ENCODE results near the gene TLE3.
A peak's percentile ranks its signal among the peaks of the same experiment; 100 is the strongest.
"Not testable (repeated sequence)": the region's sequence is repeated elsewhere in the genome, so short reads cannot be mapped to it uniquely, and the experiment has no call there.

TLE3 gene
- total RNA-seq, result 176 to 217 reads per million in 2 donors

DNA sequence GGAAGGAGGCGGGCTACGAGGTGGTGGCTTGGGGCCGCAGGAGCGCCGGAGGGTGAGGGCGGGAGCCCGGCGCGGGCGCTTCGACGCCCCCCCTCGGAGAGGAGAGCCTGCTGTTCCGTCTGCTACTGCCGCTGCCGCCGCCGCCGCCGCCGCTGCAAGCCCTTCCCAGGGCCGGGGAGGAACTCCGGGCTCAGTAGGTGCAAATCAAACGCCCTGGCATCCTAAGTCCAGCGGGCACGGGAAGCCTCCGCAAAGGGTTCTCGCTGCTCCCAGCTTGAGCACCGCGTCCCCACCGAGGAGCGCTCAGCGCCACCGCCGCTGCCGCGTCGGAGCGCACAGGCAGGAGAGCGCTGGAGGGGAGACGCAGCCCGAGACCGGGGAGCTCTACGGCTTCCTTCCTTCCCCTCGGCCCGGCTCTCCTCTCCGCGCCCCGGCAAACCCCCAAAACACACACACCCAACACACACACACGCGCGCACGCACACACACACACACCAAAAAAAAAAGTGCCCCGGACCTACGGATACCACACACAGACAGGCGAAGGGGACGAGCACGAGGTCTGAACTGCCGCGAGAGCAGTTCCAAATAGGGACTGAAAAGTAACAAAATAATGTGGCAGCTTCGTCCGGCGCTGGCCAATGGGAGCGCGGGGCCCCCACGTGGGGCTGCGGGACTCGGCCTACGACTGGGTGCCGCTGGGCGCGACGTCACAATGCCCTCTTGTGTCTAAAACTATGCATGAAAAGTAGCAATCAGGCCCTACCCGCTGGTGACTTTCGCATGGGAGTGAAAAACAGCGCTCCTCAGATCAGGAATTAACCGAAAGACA is at the start of gene TLE3:
TLE3 (minus strand) TSS at position 597 of the 832 bp plus-strand sequence. CDS start 1,119 bp downstream, outside the sequence.
- peak; percentile 95 for DNase-seq

DNA sequence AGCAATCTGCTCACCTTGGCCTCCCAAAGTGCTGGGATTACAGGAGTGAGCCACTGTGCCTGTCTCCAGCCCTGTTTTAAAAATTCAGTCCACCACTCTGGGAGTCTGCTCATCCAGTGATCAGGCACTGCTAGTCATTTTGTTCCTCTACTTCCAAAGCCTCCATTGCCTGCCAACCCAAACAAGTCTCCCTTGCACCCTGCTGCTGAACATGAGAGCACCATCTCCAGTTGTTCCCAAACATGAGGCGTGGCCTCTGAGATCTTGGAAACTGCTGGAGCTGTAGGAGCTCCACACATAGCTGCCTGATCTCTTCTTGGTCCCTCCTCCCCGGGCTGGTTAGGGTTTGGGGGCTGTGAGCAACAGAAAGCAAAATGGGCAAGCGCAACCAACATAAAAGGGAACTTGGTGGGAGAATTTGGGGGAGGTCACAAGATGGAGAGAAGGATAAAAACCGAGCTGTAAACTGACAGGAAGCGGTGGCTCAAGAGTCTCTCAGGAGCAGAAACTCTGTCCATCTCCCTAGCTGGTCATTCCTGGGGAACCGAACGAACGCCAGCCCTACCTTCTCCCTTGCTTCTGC is 49.6 kb upstream of the TLE3 start:
- DNase-seq, result no peak

DNA sequence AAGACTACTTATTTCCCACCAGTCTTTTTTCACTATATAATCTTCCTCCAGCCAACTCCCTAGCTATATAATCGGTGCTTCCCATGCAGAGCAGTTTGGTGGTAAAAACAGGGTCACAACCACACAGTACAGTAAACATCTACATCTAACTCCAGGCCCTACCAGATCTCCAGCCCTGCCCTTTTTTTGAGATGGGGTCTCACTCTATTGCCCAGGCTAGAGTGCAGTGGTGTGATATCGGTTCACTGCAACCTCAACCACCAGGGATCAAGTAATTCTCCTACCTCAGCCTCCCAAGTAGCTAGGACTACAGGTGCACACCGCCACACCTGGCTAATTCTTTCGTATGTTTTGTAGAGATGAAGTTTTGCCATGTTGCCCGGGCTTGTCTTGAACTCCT is 49.1 kb upstream of the TLE3 start:
- no peak for DNase-seq

DNA sequence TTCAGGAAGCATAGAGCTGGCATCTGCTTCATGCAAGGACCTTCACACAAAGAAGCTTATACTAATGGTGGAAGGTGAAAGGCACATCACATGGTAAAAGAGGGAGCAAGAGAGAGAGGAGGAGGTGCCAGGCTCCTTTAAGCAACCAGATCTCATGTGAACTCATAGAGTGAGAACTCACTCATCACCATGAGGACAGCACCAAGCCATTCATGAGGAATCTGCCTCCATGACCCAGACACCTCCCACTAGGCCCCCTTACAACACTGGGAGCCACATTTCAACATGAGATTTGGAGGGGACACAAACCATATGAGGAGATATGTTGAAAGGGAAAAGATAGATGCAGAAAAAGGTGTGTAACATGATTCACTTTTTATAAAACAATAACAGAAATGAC is 48.4 kb upstream of the TLE3 start:
- DNase-seq, result no peak

DNA sequence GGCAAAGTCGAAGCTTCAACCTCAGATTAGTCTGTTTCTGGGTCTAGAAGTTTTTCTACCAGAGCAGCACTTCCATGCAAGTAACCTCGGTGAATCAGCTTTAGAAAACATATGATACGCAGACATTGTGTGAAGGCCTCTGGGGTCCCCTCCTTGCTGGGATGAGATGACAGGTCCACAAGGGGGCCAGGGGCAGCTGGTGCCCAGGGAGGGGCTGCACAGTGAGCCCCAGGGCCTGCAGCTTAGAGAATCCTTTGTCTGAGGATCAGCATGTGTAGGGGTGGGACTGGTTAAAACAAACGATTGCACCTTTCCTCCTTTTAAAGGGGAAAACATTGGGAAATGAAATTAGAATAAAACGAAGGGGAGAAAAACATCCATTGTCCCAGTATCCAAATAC is 47.5 kb upstream of the TLE3 start:
- no peak for DNase-seq

DNA sequence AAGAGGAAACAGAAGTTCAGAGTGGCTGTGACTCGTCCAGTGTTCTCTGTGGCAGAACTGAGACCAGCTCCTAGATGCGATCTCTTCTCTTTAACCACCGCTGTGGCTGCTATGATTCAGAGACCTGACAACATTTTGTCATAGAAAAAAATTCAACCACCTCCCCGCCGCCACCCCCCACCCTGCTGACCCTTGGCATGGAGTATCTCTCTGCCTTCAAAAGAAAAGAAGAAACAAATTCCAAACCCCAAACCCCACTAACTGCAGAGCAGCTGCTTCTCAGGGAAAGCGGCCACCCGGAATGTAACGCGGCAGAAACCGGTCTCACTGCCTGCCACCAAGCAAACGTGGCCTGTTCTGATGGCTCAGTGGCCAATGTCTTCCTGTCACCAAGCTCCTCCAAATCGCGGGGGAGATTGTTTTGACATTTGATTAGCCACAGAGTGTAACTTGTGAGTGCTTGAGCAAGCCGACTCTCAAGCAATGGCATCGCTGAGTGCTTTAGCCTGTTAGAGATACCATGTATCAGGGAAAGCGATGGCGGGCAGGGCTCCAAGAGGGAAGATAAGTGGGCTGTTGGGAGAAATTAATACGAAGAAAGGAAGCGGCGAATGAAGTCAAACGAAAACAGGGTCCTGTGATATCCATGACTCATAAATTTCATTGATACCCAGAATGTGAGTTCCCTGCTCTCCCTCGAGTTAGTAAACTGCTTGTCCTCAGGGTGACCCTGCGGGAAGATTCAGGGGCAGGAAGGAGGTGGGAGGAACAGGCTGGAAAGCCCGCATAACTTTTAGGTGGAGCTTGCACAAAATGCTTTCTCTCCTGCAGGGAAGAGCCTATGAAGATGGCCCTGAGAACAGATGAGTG is 44.8 kb upstream of the TLE3 start:
- no peak for DNase-seq

DNA sequence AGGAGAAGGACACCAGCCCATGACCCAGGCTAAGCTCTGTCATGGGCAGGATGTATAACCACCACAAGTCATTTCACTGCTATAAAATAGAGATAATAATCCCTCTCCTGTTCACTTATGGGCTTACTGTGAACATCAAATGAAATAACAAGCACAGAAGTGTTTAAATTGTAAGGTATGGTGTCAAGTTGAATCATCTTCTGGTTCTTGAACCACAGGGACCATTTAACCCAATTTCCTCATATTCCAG is 44.3 kb upstream of the TLE3 start:
- DNase-seq, result no peak

DNA sequence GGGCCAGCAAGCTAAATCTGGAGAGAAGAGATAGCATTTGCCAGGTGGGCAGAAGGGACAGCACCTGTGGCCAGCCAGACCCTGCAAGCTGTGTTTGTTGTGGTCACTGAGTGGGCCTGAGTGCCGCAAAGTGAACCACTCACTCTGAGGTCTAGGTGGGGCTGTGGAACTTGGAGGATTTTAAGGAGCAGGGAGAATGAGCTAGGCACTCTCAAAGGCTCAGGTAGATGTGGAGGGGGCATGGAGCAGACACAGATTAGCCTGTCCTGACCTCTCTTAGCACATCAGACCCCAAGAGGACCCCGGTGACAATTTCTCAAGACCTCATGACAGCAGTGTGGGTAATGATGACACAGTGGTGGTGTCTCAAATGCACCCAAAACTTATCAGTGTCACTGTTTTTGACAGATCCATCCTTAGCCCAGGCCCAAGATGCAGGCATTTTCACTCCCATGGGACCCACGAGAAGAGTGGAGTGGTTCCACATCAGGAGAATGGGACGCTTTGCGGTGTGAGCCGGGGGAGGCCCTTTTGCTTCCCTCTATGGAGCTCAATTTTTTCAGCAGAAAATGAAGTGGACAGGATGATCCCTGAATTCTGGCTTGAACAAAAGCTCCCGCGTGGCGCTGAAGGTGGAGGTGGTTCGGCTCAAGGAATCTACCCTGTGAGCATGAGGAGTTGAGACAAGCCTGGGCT is 43.8 kb upstream of the TLE3 start:
- DNase-seq, result no peak

DNA sequence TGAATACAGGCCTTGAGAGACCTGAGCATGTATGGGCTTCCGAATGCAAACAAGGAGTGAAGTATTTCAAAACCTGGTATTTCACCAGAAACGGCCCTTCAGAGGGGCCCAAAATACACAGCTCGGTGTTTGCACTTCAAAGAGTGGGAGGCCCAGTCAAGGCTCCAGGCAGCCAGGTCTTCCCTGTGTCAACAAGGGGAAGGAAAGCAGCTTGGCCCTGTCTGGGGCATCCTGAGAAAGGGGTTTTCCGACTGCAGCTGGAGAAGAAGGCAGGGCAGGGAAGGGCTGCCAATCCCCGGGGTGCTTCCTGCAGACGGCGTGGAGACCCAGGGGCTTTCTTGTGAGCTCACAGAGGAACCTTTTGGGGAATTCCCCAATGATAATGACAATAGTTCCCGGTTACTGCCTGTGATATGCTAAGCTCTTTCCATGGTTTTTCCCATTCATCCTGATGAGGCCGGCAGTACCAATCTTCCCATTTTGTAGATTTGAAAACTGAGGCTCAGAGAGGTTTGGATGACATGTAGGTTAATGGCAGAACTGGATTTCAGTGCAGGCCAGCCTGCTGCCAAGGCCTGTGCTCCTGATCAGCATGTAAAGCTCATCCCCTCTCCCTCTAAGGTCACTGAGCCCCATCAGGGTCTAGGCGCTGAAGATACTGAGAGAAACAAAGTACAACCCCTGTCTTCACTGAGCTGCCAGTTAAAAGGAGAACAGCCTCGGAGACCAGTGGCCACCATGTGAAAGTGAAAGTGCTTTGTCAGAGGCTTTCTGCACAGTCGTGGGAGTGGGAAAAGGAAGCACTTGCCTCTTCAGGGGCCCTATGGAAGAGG is 43.0 kb upstream of the TLE3 start:
- peak; percentile 11 for DNase-seq

DNA sequence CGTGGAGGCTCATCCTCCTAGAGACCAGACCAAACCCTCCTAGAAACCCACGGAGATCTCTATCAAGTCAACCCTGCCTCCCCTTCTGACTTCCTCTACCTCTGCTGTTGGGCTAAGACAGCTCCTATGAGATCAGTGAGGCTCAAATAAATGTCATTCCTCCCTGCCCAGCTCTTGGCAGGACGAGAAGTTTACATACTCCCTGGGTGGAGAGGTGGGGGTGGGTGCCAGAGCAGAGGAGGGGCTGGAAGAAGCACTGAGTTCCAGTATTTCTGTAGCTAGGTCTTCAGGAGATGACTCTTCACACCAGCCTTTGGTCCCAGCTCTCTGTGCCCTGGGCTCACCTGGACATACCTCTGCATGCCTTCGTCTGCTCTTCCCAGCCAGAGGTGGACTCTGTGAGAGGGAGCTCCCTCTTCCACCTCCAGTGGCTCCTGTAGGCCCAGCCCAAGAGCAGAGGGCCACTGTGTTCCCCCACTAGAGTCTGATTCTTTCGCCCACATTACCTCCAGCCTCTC is 42.4 kb upstream of the TLE3 start:
- DNase-seq, result no peak

DNA sequence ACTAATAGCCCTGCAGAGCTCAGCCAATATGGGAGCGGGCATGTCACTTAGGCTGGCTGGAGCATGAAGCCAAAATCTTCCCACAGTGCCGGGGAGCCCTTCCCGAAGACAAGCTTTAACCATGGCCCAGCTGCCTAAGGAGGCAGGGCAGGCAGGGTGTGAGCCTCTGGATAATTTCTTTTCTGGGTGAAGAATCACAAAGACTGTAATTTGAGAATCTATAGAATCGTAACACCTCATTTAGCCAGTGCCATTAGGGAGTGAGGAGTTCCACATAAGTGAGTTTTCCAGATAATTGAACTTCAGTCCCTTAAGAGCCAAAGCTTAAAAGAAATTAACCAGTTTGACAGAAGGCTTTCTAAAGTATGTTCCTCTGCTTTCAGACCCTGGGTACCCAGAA is 40.2 kb upstream of the TLE3 start:
- DNase-seq, result no peak

DNA sequence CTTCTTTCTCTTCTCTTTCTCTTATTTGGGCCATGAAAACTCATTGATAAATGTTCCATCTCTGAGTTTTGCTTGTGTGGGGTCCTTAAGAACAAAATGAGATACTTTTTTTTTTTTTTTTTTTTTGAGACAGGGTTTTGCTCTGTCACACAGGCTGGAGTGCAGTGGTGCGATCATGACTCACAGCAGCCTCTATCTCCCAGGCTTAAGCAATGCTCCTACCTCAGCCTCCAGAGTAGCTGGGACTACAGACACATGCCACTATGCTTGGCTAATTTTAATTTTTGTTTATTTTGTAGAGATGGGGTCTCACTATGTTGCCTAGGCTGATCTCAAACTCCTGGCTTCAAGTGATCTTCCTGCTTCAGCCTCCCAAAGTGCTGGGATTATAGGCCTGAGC is 39.3 kb upstream of the TLE3 start:
- not testable (repeated sequence) for DNase-seq

DNA sequence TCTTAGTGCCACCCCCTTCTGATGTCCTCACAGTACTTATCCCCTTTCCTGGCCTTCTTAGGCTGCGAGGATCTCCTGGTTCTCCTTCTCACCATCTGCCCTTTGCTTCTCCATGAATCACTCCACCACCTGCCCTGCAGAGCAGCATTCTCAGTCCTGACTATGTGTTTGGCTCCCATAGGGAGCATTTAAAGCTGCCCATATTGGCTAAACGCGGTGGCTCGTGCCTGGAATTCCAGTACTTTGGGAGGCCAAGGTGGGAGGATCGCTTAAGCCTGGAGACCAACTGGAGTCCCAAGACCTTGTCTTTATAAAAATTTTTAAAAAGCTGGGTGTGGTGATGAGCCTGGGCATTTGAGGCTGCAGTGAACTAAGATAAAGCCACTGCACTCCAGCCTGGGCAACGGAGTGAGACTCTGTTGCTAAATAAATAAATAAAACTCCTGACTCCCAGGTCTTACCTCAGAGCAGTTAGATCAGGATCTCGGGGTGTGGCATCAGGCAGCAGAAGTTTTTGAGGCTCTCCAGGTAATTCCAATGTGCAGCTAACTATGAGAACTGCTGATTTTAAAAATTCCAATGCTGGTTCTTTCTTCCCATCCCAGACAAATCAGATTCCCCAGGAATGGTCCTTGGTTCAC is 36.2 kb upstream of the TLE3 start:
- DNase-seq, result no peak

DNA sequence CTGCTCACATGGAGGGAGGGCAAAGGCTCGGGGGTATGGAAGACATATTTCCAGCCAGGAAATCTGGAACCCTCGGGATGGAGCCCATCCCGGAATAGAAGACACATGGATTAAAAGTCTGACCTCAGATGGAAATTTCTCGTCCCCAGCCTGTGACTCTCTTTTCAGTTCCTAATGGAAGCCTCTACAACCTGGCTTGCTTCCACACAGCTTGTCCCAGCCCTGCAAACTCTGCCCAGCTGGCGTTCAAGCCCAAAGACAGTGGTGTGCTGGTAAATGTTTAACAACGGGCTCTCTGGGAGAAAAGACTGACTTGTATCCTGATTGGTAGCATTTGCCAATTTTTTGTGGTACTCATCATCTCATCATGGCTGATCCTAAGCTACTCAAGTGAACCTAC is 35.6 kb upstream of the TLE3 start:
- no peak for DNase-seq

DNA sequence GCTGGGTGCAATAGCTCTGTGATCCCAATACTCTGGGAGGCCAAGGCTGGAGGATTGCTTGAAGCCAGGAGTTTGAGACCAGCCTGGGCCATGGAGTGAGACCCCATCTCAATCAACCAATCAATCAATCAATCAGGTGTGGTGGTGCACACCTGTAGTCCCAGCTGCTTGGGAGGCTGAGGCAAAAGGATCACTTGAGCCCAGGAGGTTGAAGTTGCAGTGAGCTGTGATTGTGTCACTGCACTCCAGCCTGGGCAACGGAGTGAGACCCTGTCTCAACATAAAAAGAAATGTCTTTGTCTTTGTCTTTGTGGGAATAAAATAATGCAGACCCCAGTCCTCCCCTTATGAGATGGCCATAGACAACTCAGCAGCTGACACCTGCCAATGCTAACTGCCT is 34.9 kb upstream of the TLE3 start:
- no peak for DNase-seq

DNA sequence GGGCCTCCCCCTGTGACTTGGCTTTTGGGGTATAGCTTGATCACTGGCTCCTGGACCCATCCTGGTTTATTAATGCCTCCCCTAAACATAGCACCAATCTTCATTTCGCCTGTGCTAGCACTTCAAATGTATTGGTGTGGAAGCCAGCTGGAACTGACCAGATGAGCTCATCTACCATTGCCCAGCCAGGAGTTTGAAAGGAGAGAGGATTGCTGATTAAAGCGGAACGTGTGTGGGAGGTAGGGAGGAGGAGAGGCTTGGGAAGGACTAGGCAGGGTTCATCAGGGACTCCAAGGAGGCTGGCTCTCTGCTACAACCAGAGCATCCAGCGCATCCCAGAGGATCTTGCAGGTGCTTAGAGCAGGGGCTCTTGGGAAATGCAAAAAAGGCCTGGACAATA is 34.4 kb upstream of the TLE3 start:
- no peak for DNase-seq

DNA sequence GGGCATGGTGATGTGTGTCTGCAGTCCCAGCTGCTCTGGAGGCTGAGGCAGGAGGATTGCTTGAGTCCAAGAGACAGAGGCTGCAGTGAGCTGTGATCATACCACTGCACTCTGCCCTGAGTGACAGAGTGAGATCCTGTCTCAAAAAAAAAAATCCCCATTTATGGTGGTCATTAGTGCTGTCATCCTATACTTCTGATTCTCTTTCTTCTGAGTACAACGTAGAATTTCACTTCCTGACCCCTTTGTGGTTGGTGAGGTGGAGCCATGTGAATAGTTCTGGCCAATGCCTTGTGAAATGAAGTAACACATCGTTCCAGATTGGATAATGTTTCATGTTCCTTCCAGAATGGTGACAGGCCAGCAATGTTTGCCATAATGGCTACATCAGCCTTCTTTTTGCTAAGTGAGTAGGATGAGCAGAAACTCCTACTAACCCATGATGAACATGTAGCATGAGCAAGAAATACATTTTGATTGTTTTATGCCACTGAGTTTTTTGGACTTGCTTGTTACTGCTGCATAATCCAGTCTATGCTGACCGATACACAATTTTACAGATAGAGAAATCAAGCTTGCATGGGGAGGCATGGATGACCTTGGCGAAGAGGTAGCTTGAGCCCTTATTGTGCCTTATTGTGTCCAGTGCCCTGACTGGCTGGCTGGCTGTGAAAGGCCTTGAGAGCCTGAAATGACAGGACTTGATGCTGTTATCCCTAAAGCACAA is 30.9 kb upstream of the TLE3 start:
- DNase-seq, result no peak

DNA sequence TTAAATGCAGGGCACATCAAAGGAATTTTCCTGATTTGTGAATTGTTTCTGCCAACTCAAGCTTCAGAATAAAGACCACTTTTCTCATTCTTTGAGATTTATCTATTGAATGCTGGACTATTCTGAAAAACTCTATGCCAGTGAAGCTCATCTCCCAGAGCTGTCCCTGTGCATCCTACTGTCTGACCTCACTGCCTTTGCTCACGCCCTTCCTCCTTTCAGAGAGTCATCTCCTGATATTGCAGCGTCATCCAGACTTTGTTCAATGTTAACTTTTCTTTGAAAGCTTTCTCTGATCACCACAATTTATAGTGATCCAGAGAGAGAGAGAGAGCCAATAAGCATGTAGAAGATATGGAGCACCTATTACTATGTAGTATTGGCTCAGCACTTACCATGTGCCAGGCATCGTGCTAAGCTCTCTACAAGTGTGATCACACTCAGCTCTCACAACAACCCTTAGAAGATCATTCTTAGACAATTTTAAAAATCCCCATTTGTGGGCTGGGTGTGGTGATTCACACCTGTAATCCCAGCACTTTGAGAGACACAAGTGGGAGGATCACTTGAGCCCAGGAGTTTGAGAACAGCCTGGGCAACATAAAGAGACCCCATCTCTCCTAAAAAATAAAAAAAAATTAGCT is 30.2 kb upstream of the TLE3 start:
- no peak for DNase-seq

DNA sequence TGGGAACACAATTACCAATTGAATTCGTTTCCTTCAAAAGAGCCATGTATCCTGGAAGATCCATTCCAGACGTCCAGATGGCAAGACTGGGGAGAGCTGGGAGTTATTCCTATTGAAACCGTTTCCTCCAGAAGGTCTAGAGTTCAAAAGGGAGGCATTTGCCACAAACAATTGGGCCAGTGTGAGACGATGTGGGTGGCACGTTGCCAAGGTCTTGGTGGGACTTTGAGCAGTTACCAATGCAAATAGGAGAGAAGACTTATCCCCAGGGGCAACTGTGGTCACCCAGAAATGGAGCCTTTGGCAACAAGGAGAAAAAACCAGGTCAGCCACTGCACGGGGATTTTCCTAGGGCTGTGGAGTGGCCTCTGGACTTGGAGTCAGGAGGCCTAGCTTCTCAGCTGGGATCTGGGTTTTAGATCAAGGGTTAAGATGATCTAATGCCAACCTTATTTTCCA is 29.6 kb upstream of the TLE3 start:
- no peak for DNase-seq

DNA sequence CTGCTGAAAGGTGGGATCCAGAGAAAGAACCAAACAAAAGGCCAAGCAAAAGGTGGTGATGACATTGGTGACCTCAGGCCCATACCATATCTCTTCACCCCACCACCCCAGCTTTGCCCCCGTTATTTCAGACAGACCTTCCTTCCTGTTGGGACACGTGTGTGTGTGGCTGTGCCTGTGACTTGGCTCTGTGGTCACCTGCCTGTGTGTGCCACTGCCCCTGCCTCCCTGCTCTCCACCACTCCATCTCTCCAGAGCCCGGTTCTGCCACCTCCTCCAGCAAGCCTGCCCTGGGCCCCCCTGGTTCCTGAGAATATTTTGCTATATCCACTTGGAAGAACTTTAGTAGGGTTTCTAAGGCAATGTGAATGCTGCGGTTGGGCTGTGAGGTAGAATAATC is 28.6 kb upstream of the TLE3 start:
- no peak for DNase-seq
